Neural progenitor cell (in vitro differentiated cells): ENCODE measurements around the gene RSPH1.

Experiments used
- CTCF ChIP-seq: fragments of 200-600 bp; sonication (generic); IDR thresholded peaks from 2 replicates; pipeline ENCODE4 v1.5.1; 2017; ENCODE audit warnings: antibody characterized with exemption, mild to moderate bottlenecking
- EZH2 ChIP-seq: fragments of 200-600 bp; sonication (generic); IDR thresholded peaks from 2 replicates; pipeline ENCODE4 v1.6.1; 2017; ENCODE audit warnings: antibody characterized with exemption, mild to moderate bottlenecking, moderate library complexity

DNA sequence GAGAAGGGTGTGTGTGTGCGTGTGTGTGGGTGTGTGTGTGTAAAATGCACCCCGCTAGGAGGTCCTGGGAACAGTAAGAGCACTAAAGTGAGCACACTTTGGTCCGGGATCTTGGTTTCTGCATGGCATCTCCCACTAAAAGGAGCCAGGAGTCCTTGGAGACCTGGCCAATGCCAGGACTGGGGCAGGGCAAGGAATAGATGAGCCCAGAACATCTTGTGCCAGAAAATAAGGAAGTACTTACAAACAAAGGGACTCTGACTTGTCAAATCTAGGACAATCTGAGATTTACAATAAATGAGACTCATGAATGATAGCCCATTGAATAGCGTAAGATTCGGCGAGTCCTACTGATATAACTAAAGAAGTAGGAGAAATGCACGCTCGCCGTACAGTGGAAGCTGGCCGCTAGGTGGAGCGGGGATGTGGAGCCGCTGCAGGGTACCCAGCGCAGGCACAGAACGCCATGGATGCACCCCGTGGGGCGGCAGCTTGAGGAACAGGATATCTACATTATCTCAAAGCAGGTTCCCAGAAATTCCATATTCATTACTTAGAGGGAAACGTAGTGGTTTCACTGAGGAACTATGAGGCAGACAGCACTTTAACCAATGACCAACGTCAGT, 24.7 kb upstream of the RSPH1 start:
- TF ChIP-seq EZH2 (no peak), CTCF (peak; percentile 59)
